LNCaP clone FGC (cell line): ENCODE measurements around the gene OR51D1.

ENCODE experiments used
- DNase-seq: peaks from one replicate; pipeline ENCODE4 v3.0.0-alpha.2; 2011; ENCODE audit warnings: low read depth
- H3K4me3 ChIP-seq: 2 replicates; pipeline ENCODE4 v1.5.1; 2011; ENCODE audit warnings: mild to moderate bottlenecking, low read depth, low read length, control low read depth
- CTCF ChIP-seq: IDR thresholded peaks from 2 replicates; pipeline ENCODE4 v1.5.1; 2012; ENCODE audit warnings: mild to moderate bottlenecking; ENCODE audit not compliant: control insufficient read depth, insufficient read depth; ENCODE audit errors: extremely low read depth

Gene OR51D1

GRCh38 chr11:4680341-4680740, 43.1 kb downstream of the OR51D1 start:
- no peak for DNase-seq
- no peak overlapping the region for H3K4me3 ChIP-seq
- TF ChIP-seq CTCF = no peak

GRCh38 chr11:4682623-4683419, 45.5 kb downstream of the OR51D1 start:
- no peak overlapping the region for H3K4me3 ChIP-seq
- DNase-seq = no peak
- TF ChIP-seq CTCF = no peak

- no peak for TF ChIP-seq CTCF
- DNase-seq = no peak
- no peak overlapping the region for H3K4me3 ChIP-seq
These were observed 47.5 kb downstream of the OR51D1 start for GRCh38 chr11:4684631-4685285.
